Loucy (cell line): Measurements from ENCODE around the gene ANKK1.

Experiments used
- H2AFZ ChIP-seq: fragments of 200-600 bp; sonication (generic); 2 replicates; pipeline ENCODE4 v1.6.0; 2016; ENCODE audit warnings: antibody characterized with exemption, mild to moderate bottlenecking, low read length, moderate library complexity
- H3F3A ChIP-seq: fragments of 200-600 bp; 2 replicates; pipeline ENCODE4 v1.6.0; 2016; ENCODE audit warnings: antibody characterized with exemption, low read depth, mild to moderate bottlenecking
- H3K27me3 ChIP-seq: fragments of 200-600 bp; sonication (generic); 2 replicates; pipeline ENCODE4 v1.6.1; 2014; ENCODE audit warnings: low read length, mild to moderate bottlenecking; ENCODE audit not compliant: insufficient read depth, poor library complexity, severe bottlenecking
- H3K36me3 ChIP-seq: fragments of 200-600 bp; sonication (generic); 2 replicates; pipeline ENCODE4 v1.6.1; 2016; ENCODE audit warnings: low read length; ENCODE audit not compliant: insufficient read depth
- H3K4me1 ChIP-seq: fragments of 200-600 bp; sonication (generic); 2 replicates; pipeline ENCODE4 v1.5.1; 2014; ENCODE audit warnings: low read length, mild to moderate bottlenecking; ENCODE audit not compliant: insufficient read depth, poor library complexity, severe bottlenecking
- H3K4me2 ChIP-seq: fragments of 200-600 bp; sonication (generic); 2 replicates; pipeline ENCODE4 v1.6.0; 2014; ENCODE audit warnings: antibody characterized with exemption, low read length, low read depth, mild to moderate bottlenecking; ENCODE audit not compliant: poor library complexity, severe bottlenecking
- H3K4me3 ChIP-seq: fragments of 200-600 bp; sonication (generic); 2 replicates; pipeline ENCODE4 v1.5.1; 2014; ENCODE audit warnings: low read length, mild to moderate bottlenecking, mixed read lengths; ENCODE audit not compliant: poor library complexity, severe bottlenecking
- H3K79me2 ChIP-seq: fragments of 200-600 bp; sonication (generic); 2 replicates; pipeline ENCODE4 v1.6.1; 2014; ENCODE audit warnings: low read length; ENCODE audit not compliant: insufficient read depth
- H3K9ac ChIP-seq: fragments of 200-600 bp; sonication (generic); 2 replicates; pipeline ENCODE4 v1.6.0; 2014; ENCODE audit warnings: mild to moderate bottlenecking, low read depth, low read length, moderate library complexity; ENCODE audit not compliant: poor library complexity, severe bottlenecking
- H3K9me2 ChIP-seq: fragments of 200-600 bp; sonication (generic); replicated peaks from 2 replicates; pipeline ENCODE4 v1.6.1; 2016; ENCODE audit warnings: low read depth, low read length, mixed read lengths
- H3K9me3 ChIP-seq: fragments of 200-600 bp; sonication (generic); 2 replicates; pipeline ENCODE4 v1.6.1; 2014; ENCODE audit warnings: mild to moderate bottlenecking, antibody characterized with exemption, low read length, low read depth; ENCODE audit not compliant: insufficient read depth
- H4K20me1 ChIP-seq: fragments of 200-600 bp; sonication (generic); 2 replicates; pipeline ENCODE4 v1.6.0; 2014; ENCODE audit warnings: antibody characterized with exemption, low read length, mild to moderate bottlenecking; ENCODE audit not compliant: insufficient read depth, poor library complexity, severe bottlenecking
- CTCF ChIP-seq: fragments of 200-600 bp; sonication (generic); conservative IDR thresholded peaks from 2 replicates; pipeline ENCODE4 v1.5.1; 2014; ENCODE audit warnings: mild to moderate bottlenecking, antibody characterized with exemption, low read length
- EZH2phosphoT487 ChIP-seq: fragments of 200-600 bp; IDR thresholded peaks from 2 replicates; pipeline ENCODE4 v1.6.1; 2018; ENCODE audit warnings: antibody characterized with exemption, mild to moderate bottlenecking, moderate library complexity, borderline replicate concordance

Gene ANKK1

GRCh38 chr11:113392236-113392921 lies 4.8 kb downstream of the ANKK1 start:
- no peaks in the 10 kb centered on the region for H3K79me2 ChIP-seq
- H3K9ac ChIP-seq = no peak overlapping the region
- no peaks in the 10 kb centered on the region for H3F3A ChIP-seq
- no peaks in the 10 kb centered on the region for H3K36me3 ChIP-seq
- H3K9me3 ChIP-seq = no peaks in the 10 kb centered on the region; the same call in 1 of the 2 replicates
- H3K4me2 ChIP-seq = no peak overlapping the region
- no peaks in the 10 kb centered on the region for H3K27me3 ChIP-seq
- H2AFZ ChIP-seq = no peak overlapping the region
- no peaks in the 10 kb centered on the region for H3K9me2 ChIP-seq
- H3K4me3 ChIP-seq = no peak overlapping the region
- no peaks in the 10 kb centered on the region for H3K4me1 ChIP-seq
- H4K20me1 ChIP-seq = no peaks in the 10 kb centered on the region
- no peak for TF ChIP-seq CTCF
- no peak for TF ChIP-seq EZH2phosphoT487

- H4K20me1 ChIP-seq = no peaks in the 10 kb centered on the region
- no peaks in the 10 kb centered on the region for H3F3A ChIP-seq
- TF ChIP-seq CTCF (no peak), EZH2phosphoT487 (no peak)
- no peaks in the 10 kb centered on the region for H3K4me1 ChIP-seq
- no peak overlapping the region for H3K4me3 ChIP-seq
- H3K4me2 ChIP-seq = no peak overlapping the region
- H3K27me3 ChIP-seq = no peaks in the 10 kb centered on the region
- no peaks in the 10 kb centered on the region for H3K36me3 ChIP-seq
- H3K9ac ChIP-seq = no peak overlapping the region
- H3K79me2 ChIP-seq = no peaks in the 10 kb centered on the region
- H3K9me2 ChIP-seq = no peaks in the 10 kb centered on the region
- no peak overlapping the region for H2AFZ ChIP-seq
- no peaks in the 10 kb centered on the region; the same call in 1 of the 2 replicates for H3K9me3 ChIP-seq
Measured at GRCh38 chr11:113393501-113393985, 6.0 kb downstream of the ANKK1 start.

- Histone ChIP-seq H3K9me3 (no peaks in the 10 kb centered on the region; the same call in 1 of the 2 replicates), H3K9me2 (no peaks in the 10 kb centered on the region), H3K27me3 (no peaks in the 10 kb centered on the region), H3K36me3 (no peaks in the 10 kb centered on the region), H3K4me1 (no peaks in the 10 kb centered on the region), H3K4me3 (no peak overlapping the region), H2AFZ (no peak overlapping the region), H4K20me1 (no peaks in the 10 kb centered on the region), H3K79me2 (no peaks in the 10 kb centered on the region), H3K9ac (no peak overlapping the region), H3F3A (no peaks in the 10 kb centered on the region), H3K4me2 (no peak overlapping the region)
- TF ChIP-seq CTCF (no peak), EZH2phosphoT487 (no peak)
Measured at GRCh38 chr11:113394919-113395318, 7.3 kb downstream of the ANKK1 start.
